HG03064 (cell line): Measurements from ENCODE around the gene ZCCHC24.

Experiments
- ATAC-seq: cut with Tn5 transposase; IDR thresholded peaks from one replicate; pipeline ENCODE4 v1.9.1; 2021; ENCODE audit warnings: low read depth; ENCODE audit not compliant: unreplicated experiment

ZCCHC24 gene

GRCh38 chr10:79445161-79445976 is at the start of gene ZCCHC24:
ZCCHC24 (minus strand) TSS chr10:79445624; CDS start chr10:79445440, 184 bp downstream.
- ATAC-seq = peak; percentile 93

DNA sequence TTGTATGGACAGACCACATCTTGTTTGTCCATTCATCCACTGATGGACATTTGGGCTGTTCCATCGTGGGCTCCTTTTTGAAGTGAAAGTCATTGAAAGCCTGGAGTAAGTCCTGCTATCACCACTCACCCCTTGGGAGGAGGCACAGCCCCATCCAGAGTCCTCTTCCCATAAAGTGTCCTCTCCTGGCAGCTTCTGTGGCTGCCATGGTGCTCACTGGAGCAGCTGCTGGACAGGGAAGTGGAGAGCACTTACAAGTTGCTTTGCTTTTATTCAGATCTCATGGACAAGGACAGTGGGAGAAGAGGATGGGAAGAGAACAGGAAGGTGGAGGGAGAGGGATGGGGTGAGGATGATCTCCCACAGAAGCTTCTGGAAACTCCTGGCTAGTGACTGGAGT is 48.4 kb upstream of the ZCCHC24 start:
- ATAC-seq = no peak

- no peak for ATAC-seq
Observed at GRCh38 chr10:79492839-79493238, 47.4 kb upstream of the ZCCHC24 start.

DNA sequence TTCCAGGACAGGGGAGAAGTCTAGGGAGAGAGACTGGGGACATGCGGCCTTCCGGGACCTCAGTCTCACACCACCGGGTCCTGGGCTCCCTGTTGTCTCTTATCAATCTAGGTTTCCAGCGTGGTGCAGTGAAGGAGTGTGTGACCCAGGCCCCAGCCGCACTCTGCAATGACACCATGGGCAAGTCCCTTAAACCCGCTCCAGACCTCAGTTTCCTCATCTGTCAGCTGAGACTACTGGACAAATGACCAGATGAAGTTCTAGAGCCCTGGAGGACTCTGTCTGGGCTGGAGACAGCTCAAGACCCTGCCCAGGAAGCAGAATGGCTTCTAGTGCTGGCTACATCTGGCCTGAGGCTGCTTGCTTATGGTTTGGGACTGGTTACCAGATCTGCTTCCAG is 46.8 kb upstream of the ZCCHC24 start:
- no peak for ATAC-seq

- ATAC-seq = no peak
Observed at GRCh38 chr10:79491143-79491835, 45.9 kb upstream of the ZCCHC24 start.

DNA sequence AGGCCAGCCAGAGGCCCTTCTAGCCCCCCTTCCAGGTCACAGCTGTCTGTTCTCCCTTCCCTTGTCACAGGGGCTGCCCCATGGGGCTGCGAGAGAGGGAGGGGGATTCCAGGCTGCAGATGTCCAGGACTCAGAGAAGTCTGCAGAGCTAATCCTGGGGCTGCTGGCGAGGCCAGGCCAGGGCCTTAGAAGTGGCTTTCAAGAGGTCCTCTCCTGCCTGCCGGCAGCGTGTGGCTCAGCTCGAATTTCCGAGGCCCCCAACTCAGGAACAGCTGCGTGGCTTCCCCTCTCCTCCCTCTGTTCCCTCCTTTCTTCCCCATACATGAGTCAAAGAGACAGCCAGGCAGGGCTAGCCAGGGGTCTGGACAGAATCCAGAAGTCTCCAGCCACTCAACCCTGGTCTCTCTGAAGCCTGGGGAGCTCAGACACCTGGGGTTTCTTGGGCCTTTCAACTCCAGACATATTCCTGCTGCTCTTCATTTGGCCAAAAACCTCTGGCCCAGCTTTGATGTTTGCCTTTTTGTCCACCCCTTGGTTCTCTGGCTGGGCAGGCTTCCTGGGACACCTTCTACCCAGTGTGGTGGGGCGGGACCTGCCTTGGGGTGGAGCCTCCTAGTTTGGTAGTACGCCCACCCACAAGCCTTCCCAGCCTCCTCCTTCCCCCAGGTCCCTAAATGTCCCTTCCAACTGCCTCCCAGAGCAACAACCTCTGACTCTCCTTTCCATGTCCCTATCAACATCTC is 45.1 kb upstream of the ZCCHC24 start:
- no peak for ATAC-seq

- no peak for ATAC-seq
Observed at GRCh38 chr10:79488870-79489269, 43.4 kb upstream of the ZCCHC24 start.

- ATAC-seq = no peak
Observed at GRCh38 chr10:79488336-79488735, 42.9 kb upstream of the ZCCHC24 start.

- ATAC-seq = no peak
Observed at GRCh38 chr10:79487296-79488194, 42.1 kb upstream of the ZCCHC24 start.

DNA sequence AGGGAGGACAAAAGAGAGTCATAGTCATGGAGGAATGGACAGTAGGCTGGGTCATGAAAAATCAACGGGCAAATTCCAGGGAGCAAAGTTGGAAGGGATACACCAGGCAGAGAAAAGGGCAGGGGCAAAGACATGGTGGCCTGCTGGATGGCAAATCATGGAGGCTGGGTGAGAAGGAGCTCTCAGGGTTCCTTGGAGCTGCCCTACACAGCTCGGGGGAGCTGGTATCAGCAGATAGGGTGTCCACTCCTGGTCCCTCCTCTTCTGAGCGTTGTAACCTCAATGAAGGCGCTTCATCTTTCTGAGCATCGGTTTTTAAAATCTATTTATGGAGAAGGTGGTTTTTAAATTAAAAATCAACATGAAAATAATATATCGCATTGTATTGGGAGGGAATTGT is 39.1 kb upstream of the ZCCHC24 start:
- ATAC-seq = no peak

DNA sequence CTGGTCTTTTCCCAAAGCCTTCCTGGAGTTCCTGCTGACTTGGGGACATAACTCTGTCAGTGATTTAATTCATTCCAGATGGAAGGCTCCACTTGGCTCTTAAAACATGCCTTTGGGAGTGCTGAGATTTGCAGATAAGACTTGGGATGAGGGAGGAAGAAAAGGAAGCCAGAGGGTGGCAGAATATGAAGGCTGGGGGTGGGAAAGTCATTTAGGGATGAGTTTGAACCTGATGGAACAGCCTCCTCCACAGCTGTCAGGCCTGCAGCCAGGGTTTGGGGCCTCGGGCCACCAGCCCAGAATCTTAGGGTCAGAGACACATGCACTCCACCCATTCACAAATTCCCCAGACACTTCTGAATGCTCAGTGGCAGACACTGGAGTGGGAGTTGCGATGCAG is 38.5 kb upstream of the ZCCHC24 start:
- no peak for ATAC-seq

DNA sequence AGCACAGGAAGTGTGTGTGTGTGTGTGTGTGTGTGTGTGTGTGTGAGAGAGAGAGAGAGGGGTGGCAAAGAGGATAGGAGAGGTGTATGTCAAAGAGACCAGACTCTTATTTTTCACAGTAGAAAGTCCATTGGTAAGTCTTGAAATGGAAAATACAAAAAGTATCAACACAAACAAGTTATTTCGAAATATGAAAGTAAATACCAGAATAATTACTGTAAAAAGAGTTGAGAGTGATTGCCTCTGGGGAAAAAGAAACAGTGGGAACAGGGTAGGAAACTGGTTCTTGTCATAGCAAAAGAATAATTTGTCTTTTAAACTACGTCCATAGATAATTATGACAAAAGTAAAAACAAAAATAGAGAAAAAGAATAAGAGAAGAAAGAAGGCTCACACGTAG is 37.9 kb upstream of the ZCCHC24 start:
- no peak for ATAC-seq

GRCh38 chr10:79482741-79483140 is 37.3 kb upstream of the ZCCHC24 start:
- ATAC-seq = no peak

- no peak for ATAC-seq
Observed at GRCh38 chr10:79482304-79482703, 36.9 kb upstream of the ZCCHC24 start.

DNA sequence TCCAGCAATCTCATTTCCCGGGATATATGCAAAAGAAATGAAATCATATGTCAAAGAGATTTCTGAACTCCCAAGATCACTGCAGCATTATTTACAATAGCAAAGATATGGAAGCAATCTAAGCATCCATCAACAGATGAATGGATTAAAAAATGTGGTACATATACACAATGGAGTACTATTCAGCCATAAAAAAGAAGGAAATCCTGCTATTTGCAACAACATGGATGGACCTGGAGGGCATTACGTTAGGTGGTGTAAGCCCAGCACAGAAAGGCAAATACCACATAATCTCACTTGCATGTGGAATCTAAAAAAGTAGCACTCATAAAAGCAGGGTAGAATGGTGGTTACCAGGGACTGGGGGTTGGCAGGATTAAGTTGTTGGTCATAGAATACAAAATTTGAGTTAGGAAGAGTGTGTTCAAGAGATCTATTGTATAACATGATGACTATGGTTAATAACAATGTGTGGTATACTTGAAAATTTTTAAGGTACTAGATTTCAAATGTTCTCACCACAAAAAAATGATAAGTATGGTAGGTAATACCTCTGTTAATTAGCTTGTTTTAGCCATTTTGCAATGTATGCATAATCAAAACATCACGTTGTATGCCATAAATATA is 34.0 kb upstream of the ZCCHC24 start:
- ATAC-seq = no peak

- ATAC-seq = no peak
Observed at GRCh38 chr10:79477456-79477855, 32.0 kb upstream of the ZCCHC24 start.

DNA sequence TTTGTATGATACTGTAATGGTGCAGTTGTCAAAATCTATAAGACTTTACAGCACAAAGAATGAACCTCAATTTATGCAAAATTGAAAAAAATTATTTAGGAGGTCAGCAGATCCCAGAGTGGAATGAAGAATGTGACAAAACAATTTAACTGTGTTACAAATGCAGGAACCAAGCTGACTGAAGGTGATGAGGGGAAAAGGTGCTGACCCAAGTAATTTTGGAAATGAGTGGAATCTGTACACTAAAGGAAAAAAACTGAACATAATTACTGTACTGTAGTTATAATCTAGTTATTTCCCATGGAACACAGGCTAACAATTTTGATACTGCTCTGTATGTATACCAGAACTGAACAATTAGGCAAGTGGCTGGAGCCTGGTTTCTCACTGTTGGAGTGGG is 31.2 kb upstream of the ZCCHC24 start:
- no peak for ATAC-seq

GRCh38 chr10:79475877-79476276 is 30.5 kb upstream of the ZCCHC24 start:
- ATAC-seq = no peak

- ATAC-seq = no peak
Observed at GRCh38 chr10:79475119-79475653, 29.8 kb upstream of the ZCCHC24 start.
